HG02870 (cell line): ENCODE measurements around the gene NEU4.
"Not testable (repeated sequence)": the region's sequence is repeated elsewhere in the genome, so short reads cannot be mapped to it uniquely, and the experiment has no call there.

Experiments
- ATAC-seq: cut with Tn5 transposase; IDR thresholded peaks from one replicate; pipeline ENCODE4 v1.9.1; 2021; ENCODE audit warnings: mild to moderate bottlenecking, moderate library complexity; ENCODE audit not compliant: unreplicated experiment

The NEU4 gene

DNA sequence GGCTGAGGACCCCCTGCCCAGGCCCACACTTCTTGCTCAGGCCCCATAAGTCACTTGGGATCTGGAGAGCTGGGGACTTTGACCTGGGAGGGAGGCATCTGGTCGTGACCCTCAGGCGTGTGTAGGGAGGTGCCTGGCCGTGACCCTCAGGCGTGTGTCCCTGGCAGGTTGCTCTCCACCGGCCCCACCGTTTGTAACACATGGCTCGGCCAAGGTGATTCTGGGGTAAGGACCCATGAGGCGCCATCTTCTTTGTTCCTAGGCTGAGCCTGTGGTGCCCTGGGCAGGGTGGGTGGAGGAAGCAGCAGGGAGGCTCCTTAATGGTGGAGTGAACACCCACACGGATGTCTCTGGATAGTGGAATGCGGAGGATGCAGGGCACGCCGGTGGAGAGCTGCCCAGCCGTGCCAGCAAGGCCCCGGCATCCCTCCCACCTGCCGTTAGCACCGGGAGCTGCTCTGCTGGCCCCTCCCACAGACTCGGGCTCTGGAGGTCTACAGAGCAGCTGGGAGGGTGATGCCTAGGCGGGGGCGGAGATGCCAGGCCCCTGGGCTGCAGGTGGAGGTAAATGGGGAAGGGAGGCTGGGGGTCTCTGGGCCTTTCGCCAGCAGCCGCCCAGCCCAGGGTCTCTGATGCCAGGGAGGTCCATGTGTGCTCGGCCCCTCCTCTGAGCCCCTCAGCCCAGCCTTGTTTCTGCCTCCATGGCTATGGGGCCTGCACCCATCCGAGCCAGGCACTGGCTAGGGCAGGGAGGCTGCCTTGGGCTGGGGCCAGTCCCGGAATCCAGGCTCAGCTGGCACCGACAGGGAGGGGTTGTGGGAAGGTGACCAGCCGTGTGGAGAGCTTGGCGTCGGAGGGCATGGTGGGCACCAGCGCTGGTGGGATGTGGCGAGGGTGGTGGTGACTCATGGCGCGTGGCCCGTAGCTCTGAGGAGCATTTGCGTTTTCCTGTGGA is 33.5 kb upstream of the NEU4 start:
- no peak for ATAC-seq

DNA sequence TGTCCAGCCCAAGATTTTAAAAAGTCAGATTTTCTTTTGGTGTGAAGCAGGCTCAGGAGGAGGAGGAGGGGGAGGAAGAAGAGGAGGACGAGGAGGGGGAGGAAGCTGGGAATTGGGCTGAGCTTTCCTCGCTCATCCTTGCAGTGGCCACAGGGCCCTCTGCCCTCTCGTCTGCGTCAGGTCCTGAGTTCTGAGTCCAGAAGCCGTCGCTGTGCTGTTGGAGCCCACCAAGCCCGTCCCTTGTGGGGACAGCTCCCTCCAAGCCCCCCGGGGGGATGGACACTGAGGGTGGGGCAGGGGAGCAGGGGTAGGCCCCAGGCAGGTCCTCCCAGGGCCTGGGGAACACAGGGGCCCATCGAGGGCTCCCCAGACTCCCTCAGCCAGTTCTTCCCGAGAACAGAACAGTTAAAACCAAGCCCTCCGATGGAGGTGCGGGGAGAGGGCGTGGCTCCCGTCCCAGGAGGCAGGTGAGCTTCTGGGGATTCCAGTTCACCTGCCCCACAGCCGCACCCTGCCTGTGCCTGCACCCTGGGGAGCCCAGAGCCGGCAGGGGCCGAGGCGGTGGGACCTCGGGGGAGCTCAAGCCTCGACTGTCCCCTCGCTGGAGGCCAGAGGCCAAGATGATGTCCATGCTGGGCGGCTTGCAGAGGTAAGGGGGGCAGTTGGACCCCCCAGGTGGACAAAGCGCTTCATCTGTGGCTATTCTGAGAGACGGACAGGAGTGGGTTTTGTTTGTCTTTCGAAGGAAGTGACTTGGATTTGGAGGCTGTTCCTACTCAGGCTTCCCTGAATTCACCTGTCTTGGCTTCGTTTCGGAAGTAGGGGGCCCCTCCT is 32.4 kb upstream of the NEU4 start, which contains the start of gene GAL3ST2:
GAL3ST2 (plus strand) TSS at position 487 of the 834 bp plus-strand sequence; CDS start at position 621, 134 bp downstream.
- no peak for ATAC-seq

GRCh38 chr2:241777170-241777685 is 31.8 kb upstream of the NEU4 start:
- no peak for ATAC-seq

DNA sequence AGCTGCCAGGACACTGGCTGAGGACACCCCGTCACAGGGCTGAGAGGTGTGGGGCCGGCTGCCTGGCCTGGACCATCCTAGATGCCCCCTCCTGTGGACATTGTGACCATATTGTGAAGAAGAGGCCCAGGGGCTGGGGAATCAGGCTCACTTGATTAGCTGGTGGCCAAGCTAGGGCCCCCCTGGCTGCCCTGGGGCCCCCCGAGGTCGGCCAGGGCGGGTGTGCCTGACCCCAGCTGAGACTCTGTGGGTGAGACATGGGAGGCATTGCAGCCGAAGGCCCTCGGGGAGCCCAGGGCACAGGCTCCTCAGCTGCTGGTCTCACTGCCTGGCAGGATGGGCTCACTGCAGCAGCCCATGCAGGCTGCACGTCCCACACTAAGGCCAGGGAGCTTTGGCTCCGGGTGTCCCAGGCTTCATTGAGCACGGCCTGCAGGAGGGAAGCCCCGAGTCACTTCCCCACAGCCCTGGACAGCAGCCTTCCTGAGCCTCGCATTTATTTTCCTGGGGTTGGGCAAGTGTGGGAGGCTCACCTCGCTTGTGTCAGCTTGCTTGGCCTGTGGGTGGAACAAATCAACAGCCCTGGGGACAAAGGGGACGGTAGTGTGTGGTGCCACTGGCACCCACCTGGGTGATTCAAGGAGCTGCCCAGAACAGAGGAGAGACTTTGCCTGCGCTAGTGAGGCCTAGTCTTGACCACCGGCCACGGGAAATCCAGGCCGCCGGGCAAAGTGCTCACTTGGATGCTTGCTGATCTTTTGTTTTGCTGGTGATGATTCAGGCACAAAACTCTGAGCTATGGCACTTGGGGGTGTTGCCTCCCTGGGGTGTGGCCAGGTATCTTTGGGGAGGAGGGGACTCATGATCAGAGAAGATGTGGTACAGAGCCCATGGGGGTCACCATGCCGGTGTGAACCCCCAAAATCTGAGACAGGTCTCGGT is 31.0 kb upstream of the NEU4 start:
- ATAC-seq, result no peak

DNA sequence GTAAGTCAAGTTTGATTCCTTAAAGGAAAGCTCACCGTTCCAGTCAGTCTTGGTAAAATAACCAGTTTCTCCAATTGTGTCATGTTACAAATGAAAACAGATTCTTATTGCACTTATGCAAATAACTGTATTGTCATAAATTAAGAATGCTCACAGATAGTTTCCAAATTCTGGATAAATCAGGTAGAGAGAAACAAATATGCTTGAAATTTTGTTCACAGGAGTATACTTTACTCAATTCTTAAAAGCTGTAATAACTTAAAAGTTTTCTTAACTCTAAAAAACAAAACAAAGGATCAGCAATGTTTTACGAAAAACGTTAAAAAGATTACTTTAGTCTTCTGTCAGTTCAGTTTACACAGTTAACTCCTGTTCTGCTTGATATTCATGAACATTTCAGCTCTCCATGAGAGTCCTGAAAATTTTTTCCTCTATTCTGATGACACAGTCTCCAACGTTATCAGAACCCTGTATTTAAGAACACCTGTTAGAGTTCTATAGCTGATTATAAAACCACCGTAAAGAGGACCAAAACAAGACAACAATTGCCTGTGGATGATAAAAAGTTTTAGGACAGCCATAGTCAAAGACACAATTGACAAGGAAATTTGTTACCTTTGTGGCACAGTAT is 27.9 kb upstream of the NEU4 start:
- ATAC-seq, result no peak

- not testable (repeated sequence) for ATAC-seq
Observed at GRCh38 chr2:241782053-241782452, 26.9 kb upstream of the NEU4 start.

DNA sequence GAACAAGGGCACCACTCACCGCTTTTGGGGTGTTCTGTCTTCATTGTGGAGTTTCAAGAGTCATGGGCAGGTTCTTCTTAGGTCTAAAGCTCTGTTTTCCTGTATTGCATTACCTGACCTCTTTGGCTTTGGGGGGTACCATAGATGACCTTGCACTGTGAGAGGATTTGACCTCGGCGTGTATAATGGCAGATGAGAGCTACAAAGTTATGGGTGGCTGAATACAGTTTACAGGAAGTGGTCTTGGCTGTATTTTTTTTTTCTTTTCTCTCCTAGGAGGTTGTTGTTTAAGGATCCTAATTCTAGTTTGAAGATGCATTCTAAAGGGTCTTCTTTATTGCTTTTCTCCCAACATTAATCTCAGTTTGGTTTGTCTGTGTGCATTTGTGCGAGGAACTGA is 20.9 kb upstream of the NEU4 start:
- ATAC-seq, result no peak

DNA sequence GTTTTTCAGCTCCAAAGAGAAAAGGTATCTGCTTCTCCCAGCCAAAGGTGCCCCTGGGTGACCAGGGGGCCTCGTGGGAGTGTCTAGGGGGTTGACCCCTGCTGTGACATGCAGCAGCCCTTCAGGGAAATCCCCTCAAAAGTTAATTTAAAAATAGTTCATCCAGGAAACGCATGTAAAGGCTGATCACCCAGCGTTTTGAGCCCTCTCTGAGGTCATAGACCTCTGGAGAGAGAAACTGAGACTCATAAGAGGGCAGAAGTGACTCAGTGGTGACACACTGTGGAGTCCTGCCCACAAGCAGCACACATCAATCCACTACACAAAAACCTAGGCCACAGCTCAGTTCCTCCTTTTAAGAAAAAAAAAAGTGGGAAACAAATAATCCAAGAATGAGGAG is 20.4 kb upstream of the NEU4 start:
- ATAC-seq, result no peak

DNA sequence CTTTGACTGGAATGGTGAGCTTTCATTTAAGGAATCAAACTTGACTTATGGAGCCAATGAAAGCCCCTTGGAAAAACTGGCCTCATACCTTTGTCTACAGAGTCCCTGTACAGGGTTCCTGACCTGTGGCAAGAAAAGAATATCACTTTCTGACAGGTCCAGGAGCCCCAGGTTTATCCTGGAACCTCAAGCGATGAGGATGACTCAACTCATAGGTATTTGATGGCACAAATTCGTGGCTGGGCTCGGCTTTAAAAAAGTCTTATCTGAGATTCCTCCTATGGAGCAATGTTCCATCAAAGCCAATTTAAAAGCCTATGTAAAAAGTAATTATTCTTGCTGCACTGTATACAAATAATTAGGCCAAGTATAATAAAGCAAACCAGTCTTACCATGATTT is 17.6 kb upstream of the NEU4 start:
- not testable (repeated sequence) for ATAC-seq

DNA sequence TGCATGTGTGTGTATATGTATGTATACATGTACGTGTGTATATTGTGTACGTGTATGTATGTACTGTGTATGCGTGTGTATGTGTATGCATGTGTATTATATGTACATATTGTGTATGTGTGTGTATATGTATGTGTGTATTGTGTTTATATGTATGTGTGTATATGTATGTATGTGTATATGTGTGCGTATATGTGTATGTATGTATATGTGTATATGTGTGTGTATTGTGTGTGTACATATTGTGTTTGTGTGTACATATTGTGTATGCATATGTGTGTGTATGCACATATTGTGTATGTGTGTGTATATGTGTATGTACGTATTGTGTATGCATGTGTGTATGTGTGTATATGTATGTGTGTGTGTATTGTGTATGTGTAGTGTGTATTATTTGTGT is 15.6 kb upstream of the NEU4 start:
- no peak for ATAC-seq

- no peak for ATAC-seq
Observed at GRCh38 chr2:241794250-241794823, 14.7 kb upstream of the NEU4 start.

DNA sequence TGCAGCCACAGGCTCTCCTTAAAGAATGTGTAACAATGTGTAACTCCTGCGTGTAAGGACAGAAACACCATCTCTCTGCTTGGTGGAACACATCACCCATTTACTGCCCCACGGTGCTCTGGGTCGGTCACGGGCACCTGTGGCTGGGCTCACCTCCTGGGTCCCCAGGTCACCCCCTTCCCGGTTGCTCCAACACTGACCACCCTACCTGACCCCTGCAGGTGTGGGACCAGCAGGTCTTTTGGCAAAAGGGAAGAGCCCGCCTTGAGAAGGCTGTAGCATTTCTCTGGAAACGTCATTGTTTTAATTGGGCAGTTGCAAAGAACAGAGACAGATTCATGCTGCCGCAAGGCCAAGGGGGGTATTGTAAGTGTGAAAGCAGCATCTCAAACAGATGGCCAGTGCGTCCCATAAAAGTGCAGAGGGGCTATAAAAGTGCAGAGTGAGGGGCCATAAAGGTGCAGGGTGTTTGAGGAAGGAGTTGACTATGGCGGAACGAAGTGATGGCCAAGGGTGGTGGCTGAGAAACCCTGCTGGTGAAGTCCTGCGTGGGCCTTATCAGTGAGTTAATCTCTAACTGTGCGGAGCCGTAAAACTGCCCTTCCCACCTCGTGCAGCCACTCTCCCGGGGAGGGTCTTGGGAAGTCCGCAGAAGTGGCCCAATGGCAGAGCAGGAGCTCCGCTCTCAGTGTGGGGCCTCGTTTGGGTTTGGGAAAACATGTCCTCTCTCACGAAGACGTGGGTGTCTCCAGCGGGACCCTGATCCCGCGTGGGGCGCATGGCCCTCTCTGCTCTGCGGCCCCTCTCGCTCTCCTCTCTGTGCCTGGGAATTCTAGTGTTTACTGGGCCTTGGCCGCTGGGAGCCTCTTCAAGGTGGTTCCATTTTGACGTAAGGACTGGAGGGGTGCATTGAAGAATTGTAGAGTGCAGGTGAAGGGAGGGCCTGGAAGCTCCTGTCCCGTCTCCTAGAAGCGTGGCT is 13.7 kb upstream of the NEU4 start:
- no peak for ATAC-seq

DNA sequence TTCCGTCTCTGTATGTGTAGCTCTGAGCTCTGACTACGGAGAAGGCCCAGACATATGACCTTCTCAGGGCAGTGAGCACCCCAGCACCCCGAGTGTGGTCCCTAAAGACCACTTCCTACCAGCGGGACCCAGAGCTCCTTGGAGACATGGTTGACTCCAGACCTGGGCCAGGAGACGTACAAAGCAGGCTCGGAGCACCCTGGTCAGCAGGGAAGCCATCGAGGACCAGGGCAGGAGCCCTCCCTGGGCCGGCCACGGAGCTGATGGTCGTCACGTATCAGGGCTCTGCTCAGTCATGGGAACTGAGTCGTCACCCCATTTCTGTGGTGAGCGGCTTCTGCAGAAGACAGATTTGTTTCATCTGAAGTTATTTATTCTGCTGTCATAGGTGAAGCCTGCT is 12.8 kb upstream of the NEU4 start:
- no peak for ATAC-seq

GRCh38 chr2:241796610-241797138 is 12.3 kb upstream of the NEU4 start:
- ATAC-seq, result no peak

- no peak for ATAC-seq
Observed at GRCh38 chr2:241797441-241798080, 11.4 kb upstream of the NEU4 start.

DNA sequence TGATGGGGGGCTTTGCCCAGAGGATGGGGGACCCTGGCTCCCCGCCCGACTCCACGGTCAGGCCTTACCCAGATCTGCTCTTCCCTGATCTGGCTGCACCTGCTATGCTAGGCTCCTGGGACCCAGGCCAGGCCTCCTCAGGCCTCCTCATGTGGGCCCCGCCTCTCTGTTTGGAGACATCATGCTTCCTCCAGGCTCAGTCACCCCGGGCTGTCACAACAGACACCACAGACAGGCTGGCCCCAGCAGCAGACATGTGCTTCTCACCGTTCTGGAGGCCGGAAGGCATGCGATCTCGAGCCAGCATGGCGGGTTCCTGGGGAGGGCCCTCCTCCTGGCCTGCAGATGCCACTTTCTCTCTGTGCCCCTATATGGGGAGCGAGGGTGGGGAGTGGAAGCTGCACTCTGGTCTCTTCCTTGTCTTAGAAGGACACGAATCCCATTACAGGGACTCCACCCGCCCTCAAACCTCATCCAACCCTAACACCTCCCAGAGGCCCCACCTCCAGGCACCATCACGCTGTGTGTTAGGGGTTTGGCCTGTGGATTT is 10.8 kb upstream of the NEU4 start:
- no peak for ATAC-seq
